HG03103 (cell line): Measurements from ENCODE around the gene CORO1C.
"Not testable (repeated sequence)": the region's sequence is repeated elsewhere in the genome, so short reads cannot be mapped to it uniquely, and the experiment has no call there.

Experiments
- ATAC-seq: cut with Tn5 transposase; IDR thresholded peaks from one replicate; pipeline ENCODE4 v1.9.1; 2021; ENCODE audit warnings: low read depth; ENCODE audit not compliant: unreplicated experiment

CORO1C gene

DNA sequence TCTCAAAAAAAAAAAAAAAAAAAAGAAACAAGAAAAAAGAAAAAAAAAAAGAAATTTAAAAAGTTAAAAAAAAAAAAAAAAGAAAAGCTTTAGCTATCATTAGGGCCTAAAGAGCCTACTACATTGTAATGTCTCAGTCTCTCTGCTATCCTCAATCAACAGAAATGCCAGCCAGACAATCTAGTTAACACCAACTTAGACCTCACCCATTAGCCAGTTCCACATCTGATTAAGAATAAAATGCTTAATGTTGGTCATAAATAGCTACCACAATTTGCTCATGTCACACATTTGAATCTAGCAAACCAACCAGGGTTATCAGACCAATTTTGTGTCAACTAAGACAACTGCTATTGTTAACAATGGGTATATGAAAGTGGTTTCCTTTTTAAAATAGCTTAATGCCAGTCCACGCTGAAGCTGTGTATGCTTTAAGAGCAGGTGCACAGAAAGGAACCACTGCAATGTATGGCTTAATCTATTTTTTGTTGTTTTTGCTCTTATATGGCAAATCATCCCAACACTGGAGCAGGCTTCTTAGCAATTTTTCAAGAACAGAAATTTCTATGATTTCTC, 52.1 kb downstream of the CORO1C start:
- ATAC-seq, result no peak

DNA sequence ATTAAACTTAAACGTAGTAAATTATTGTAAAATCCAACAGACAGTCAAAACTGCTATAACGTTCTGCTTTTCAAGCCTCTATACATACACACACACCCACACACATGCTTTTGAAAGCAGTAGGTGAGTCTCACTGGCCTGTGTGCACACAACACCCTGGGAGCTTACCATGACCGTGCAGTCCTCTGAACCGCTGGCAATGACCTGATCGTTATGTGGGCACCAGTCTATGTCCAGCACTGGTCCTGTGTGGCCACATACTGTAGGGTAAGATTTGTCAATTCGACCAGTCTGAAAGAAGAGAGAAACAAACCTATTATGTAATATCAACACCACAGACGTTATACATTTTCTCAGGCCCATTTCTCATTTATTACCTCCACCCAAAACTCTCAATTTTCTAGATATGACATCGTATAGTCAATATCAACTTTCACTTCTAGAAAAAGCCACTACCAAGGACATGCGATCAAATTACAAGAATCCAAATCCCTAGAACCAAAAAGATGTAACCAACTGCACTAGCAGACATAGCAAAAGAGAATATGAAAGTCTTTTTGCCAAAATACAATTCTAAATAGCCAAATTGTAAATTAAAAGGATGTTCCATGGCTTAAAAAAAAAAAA, 53.1 kb downstream of the CORO1C start:
- ATAC-seq, result no peak

DNA sequence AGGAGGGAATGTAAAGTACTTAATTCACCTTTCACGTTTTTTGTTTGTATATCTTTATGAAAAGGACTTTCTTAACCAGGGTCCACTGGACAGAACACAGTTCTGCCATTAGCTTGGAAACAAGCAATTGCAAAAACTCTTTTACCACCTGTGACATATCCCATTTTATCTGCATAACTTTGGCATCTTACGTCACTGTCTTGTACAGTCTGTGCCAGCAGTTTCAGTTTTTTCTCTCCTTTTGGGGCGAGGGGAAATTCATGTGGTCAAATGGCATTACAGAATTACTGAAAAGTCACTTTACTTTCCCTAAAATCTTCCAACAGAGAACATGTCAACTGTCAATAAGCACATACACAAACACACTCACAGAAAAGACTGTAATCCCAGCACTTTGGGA, 53.9 kb downstream of the CORO1C start:
- ATAC-seq, result no peak

DNA sequence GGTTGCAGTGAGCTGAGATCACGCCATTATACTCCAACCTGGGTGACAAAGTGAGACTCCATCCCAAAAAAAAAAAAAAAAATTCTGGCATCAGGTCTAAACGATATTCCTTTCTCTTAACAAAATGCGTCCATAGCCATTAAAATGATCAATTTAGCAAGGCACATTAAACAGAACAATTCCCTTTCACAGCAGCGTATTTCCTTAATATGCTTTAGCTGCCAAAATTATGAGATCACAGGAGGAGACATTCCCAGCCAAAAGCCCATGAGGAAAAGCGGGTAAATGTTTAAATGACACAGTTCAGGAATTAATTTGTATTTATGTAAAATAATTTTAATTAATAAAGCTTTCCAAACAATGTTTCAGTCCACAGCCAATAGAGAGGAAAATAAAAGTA, 54.6 kb downstream of the CORO1C start:
- ATAC-seq, result no peak

DNA sequence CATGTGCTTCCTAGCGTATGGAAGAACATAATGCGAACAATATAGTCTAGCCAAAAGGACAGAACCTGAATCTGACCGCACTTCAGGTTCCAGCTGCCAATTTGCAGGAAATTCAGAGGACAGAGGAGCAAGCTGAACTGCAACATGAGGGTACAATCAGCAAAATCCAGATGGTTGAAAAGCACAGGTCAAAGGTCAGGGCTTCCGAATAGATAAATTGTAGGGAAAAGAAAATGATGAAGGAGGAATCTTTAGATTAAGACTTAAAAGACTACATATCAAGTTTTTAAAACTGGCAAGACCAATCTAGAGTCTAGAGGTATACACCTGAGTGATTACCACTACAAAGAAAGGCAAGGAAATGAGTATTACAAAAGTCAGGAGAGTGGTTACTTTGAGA, 55.5 kb downstream of the CORO1C start:
- no peak for ATAC-seq

DNA sequence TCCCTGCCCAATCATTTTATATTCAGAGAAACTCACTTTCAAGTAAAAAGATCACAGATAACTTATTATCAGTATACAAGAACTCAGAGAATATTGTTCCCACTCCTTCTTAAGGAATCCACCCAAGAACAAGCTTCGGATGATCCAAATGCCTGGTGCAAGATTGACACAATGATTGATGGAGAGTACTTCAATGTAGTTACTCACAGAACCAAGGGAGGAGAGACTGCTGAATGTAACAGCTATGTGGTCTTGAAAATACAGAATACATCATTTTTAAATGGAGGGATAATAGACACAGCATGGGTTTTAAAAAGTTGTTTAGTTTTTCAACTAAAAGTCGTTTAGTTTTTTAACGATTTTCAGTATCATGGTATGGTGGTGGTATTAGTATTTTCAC, 59.3 kb downstream of the CORO1C start:
- no peak for ATAC-seq

DNA sequence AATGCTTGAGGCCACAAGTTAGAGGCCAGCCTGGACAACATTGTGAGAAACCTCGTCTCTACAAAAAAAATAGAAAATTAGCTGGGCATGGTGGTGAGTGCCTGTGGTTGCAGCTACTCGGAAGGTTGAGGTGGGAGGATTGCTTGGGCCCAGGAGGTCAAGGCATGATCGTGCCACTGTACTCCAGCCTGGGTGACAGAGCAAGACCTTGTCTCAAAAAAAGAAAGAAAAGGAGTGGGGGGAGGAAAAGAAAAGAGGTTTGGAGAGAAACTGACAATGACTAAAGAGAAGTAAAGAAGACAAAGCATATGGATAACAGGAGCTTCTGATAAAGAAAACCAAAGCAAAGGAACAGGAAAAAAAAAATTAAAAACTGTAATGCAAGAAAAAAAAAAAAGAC, 60.2 kb downstream of the CORO1C start:
- no peak for ATAC-seq

DNA sequence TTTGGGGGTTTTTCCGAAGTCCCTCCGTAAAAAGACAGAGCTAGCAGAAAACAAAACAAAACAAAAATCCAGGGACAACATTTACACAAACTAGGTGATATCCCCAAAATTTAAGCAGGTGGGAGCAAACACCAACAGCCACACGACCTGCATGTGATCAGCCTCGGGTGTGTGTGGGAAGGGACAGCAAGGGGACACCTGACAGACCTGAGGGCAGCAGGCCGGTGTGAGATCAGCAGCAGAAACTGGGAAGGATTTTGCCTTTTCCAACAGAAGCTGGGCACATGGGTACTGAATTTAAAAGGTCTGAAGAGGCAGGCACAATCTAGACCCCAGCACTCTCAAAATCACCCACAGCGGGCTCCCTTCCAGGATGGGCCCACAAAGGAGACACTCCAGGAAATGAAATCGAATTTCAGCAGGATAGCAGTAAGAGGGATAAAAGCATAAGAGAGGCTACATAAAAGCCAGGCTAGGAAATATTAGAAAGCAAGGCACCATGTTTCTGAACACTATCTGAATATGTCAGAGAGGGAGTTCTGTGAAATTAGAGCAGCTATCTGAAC, 61.2 kb downstream of the CORO1C start:
- no peak for ATAC-seq

DNA sequence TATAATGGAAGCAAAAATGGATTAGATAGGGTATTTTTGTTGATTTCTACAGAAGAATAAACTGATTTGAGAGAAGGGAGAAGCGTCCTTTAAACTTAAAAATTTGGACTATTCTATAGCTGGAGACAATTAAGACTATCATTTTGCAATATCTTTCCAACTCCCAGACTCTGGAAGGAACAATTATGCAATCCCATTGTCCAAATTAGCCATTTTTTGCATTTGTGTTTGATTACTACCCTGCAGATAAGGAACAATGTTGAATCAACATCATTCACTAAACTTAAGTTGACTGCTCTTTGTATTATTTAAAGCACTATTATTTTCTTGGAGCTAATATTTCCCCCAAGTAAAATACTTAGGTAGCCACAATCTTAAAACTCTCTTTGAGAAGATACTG, 62.8 kb downstream of the CORO1C start:
- ATAC-seq, result no peak

DNA sequence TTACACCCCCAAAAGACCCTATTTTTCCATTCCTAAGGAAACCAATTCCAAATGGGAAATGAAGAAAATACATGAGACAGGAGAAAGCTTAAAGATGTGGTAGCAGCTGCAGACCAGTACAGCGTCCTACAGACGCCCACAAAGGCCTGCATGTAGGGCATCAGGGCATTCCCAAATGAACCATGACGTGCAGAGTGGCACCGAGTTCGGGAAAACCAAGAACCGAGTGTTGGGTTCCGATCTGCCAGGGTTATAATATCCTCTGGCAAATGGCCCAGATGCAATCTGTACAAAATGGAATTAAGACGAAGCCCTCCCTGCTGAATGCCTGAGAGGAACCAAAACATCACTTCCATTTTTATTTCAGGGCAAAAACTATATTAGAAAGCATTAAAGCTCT, 63.3 kb downstream of the CORO1C start:
- no peak for ATAC-seq

DNA sequence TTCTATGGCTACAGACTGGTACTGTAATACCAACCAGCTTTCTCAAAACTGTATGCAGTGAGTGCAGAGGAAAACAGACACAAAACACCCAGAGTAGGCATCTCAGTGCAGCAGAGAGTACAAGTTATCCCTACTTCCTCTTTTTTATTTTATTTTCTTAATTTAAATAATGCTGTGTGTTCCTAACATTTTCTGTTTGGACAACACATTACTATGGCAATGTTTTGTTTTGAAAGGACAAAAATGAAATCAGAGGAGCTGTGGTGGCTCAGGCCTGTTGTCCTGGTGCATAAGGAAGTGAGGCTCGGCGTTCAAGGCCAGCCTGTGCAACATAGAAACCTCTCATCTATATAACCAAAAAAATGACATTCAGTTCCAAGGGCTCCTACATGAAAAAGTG, 64.0 kb downstream of the CORO1C start:
- no peak for ATAC-seq

DNA sequence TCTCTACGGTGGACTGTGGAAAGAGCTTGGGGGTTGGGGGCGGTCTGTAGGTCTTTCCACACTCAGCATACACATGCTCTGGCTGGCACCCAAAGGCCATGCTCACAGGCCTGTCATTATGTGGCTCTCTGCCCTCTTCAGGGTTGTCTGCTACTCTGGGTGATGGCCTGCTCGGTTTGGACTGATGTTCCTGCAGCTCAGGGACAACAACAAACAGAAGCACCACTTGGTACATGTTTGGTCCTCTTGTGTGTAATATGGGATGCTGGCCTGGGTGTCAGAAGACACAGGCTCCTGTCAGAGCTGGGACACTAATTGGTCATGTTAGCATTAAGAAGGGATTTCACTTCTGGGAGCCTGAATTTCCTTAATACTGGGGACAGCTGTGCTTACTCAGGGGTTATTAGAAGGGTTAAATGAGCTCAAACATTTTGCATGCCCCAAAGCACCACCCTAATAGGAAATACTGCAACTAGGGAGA, 64.9 kb downstream of the CORO1C start:
- ATAC-seq, result no peak

DNA sequence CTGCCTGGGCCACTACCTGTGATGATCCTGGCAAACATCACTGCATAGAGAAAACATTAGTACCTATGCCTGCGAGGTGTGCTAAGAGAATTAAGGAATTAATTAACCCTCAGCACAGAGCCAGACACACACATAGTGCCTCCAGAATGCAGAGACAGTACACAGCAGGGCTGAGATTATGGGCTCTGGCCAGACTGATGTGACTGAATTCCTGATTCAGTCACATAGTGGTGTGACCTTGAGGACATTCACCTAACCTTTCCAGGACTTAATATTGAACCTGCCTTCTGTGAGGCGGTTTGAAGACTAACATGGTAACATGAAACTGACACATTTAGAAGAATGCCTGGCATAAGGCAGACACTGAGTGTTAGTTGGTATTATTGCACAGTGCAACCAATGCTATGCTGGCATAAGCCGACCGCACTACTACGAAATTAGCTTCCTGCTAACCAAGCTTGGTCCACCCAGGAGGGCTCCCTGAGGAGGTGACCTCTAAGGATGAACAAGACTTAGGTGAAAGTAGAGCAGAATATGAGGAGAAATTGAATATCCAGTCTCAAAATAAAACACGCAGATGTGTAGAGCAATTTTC, 65.6 kb downstream of the CORO1C start:
- no peak for ATAC-seq

DNA sequence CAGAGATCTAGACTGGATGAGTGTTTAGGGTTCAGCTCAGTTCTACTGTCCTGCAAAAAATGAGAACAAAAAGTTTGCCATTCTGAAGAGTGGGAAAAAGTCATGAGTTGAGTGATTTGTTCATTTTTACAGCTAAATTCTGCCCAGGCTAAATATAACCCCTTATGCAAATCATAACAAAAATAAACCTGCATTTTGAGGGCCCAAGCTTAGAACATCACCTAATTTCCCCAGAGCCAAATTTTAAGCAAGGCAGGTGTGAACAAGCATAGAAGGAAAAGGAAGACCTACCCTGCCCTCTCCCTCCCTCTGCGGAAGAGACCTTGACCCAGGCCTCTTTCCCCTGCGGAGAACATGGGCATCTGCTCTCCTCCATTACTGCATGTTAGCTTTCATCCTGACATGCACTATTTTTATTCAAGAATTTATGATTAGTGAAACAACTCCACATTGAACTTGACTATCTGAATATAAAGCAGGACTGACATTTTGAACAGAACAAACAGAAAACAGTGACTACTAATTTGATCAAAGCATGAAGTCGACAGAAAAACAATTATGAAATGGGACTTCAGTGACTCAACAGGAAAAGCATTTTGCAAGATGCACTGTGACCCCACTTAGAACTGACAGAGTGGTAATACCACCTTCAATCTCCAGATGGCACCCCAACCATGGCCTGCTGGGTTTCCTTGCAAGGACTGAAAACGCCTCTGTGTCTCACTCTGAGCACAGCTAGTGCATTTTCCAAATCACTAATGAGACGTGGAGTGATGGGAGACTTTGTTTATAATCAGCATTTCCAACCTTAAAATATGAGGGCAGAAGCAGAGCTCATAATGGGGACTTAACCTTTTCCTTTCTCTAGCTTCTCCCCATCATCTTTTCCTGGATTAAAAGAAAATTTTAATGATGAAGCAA, 66.7 kb downstream of the CORO1C start:
- peak; percentile 50 for ATAC-seq

DNA sequence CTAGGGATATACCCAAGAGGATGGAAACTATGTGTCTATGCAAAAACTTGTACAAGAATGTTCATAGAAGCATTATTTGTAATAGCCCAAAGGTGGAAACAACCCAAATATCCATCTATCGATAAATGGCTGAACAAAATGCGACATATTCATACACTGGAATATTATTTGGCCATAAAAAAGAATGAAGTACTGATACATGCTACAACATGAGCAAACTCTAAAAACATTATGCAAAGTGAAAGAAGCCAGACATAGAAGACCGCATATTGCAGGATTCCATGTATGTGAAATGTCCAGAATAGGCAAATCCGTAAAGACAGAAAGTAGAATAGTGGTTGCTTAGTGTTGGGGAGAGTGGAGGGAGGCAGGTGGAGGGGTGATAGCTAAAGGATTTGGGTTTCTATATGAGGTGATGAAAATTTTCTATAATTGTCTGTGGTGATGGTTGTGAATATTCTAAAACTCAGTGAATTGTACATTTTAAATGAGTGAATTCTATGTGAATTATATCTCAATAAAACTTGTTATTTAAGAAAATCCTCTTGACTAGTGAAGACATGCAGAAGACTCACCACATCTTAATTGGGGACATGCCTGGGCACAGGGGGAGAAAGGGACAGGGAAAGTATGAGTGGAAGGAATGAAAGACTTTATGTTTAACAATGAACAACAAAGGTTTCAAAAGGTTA, 67.8 kb downstream of the CORO1C start:
- ATAC-seq, result no peak

DNA sequence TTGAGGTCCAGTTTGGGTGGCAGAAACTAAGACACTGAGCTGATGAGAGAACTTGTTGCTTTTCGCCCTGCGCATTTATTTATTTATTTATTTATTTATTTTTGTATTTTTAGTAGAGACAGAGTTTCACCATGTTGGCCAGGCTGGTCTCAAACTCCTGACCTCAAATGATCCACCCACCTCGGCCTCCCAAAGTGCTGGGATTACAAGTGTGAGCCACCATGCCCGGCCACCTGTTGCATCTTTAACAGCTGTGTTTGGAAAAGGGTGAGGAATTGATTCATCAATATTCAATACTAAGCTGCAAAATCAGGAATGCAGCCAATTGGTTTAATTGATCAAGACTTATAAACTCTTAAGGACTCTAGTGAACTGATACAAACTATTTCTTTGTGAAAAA, 73.2 kb downstream of the CORO1C start:
- ATAC-seq, result not testable (repeated sequence)

DNA sequence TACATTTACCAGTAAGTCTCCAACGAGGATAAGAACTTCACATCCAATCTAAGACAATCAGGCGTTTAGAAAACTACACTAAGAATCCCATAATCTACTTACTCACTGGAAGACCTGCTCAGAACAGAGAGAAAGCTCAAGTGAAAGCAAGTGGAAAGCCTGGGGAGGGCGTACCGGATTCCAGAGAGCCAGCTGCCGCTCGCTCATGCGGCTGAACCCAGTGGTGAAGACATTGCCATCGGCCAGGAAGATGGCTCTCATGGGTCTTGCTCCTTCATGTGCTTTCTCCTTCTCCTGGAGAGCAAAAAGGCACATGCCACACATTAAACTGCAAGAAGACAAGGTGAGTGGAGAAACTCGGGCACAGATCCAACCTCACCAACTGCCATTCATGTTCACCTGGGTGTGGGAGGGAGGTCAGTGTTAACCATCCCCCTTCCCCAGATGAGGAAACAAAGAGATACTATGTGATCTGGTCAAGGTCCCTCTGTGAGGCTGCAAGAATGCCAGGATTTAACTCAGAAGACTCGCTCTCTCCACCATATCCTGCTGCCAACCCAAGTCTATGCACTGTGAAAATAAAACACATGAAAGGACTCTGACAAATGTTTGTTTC, 74.1 kb downstream of the CORO1C start:
- no peak for ATAC-seq

DNA sequence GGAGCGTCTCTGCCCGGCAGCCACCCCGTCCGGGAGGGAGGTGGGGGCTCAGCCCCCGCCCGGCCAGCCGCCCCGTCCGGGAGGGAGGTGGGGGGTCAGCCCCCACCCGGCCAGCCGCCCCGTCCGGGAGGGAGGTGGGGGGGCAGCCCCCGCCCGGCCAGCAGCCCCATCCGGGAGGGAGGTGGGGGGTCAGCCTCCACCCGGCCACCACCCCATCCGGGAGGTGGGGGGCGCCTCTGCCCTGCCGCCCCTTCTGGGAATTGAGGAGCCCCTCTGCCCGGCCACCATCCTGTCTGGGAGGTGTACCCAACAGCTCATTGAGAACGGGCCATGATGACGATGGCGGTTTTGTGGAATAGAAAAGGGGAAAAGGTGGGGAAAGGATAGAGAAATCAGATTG, 75.1 kb downstream of the CORO1C start:
- ATAC-seq, result not testable (repeated sequence)

DNA sequence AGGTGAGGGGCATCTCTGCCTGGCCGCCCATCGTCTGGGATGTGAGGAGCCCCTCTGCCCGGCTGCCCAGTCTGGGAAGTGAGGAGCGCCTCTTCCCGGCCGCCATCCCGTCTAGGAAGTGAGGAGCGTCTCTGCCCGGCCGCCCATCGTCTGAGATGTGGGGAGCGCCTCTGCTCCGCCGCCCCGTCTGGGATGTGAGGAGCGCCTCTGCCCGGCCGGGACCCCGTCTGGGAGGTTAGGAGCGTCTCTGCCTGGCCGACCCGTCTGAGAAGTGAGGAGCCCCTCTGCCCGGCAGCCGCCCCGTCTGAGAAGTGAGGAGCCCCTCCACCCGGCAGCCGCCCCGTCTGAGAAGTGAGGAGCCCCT, 75.5 kb downstream of the CORO1C start:
- ATAC-seq, result not testable (repeated sequence)

DNA sequence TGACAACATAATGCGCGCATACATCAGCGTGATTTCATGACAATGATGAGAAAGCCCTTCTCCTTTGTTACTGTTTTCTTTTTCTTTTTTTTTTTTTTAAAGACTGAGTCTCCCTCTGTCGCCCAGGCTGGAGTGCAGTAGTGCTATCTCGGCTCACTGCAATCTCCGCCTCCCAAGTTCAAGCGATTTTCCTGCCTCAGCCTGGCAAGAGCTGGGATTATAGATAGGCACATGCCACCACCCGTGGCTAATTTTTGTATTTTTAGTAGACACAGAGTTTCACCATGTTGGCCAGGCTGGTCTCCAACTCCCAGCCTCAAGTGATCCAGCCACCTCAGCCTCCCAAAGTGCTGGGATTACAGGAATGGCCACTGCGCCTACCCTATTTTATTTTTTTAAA, 76.7 kb downstream of the CORO1C start:
- ATAC-seq, result not testable (repeated sequence)
